ENCODE data around the gene HS3ST3A1. TPM values are rescaled to one million over a fixed set of nuclear protein-coding genes. Genes with fewer than 3 reads are reported as not detected.
A peak's percentile ranks its signal among the peaks of the same experiment; 100 is the strongest.

Gene HS3ST3A1
- polyA plus RNA-seq (2012; ENCODE audit: insufficient read depth, insufficient read length, low read depth): 1.1 TPM

DNA sequence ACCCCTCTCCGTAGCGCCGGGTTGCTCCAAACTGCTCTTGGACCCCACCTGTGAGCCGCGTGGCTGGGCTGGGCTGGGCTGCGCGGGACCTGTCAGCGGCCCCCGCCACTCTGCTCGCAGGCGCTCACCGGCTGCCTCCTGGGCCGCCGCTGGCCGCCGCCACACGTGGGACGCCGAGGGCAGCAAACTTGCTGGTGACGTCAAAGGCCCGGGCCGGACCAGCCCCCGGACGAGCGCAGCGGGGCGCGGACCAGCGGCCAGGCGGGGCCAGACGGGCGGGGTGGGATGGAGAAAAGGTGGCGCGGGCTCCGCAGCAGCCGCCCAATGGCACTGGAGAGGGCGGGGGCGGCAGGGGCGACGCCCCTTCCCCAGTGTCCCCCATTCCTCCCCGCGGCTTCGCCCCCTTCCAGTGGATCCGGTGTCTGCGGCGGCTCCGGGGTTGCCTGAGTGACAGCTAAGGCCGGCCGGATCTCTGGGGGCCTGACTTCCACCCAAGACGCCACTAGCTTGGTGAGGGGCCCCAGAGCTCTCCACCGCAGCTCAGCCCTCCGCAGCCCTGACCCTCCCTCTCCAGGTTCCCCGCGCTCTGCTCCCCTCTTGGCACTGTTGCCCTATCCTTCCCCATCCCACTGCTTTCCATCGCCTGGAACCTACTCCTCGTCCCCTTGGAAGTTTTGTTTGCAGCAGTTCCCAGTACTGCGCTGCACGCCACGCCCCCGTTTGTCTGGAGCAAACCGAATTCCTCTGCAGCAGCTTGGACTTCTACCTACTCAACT lies at the start of gene HS3ST3A1:
Gene HS3ST3A1, minus strand, starts transcription at position 154 of the 776 bp plus-strand sequence. CDS start 800 bp downstream, outside the sequence.
- Histone ChIP-seq H3K36me3 (no peaks in the 10 kb centered on the region), H3K4me1 (no peaks in the 10 kb centered on the region), H3K4me3 (ENCODE audit: low read depth, low read length) (peak within 1 kb of the TSS; percentile 54), H3K9me3 (no peaks in the 10 kb centered on the region), H3K27me3 (peaks cover 28% of the 10 kb centered on the region)
- peak; percentile 68 for DNase-seq
- TF ChIP-seq, protein P1, sequence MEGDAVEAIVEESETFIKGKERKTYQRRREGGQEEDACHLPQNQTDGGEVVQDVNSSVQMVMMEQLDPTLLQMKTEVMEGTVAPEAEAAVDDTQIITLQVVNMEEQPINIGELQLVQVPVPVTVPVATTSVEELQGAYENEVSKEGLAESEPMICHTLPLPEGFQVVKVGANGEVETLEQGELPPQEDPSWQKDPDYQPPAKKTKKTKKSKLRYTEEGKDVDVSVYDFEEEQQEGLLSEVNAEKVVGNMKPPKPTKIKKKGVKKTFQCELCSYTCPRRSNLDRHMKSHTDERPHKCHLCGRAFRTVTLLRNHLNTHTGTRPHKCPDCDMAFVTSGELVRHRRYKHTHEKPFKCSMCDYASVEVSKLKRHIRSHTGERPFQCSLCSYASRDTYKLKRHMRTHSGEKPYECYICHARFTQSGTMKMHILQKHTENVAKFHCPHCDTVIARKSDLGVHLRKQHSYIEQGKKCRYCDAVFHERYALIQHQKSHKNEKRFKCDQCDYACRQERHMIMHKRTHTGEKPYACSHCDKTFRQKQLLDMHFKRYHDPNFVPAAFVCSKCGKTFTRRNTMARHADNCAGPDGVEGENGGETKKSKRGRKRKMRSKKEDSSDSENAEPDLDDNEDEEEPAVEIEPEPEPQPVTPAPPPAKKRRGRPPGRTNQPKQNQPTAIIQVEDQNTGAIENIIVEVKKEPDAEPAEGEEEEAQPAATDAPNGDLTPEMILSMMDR (IDR thresholded peaks at IDR 0.05; ENCODE audit: low read depth, low read length): no peak

DNA sequence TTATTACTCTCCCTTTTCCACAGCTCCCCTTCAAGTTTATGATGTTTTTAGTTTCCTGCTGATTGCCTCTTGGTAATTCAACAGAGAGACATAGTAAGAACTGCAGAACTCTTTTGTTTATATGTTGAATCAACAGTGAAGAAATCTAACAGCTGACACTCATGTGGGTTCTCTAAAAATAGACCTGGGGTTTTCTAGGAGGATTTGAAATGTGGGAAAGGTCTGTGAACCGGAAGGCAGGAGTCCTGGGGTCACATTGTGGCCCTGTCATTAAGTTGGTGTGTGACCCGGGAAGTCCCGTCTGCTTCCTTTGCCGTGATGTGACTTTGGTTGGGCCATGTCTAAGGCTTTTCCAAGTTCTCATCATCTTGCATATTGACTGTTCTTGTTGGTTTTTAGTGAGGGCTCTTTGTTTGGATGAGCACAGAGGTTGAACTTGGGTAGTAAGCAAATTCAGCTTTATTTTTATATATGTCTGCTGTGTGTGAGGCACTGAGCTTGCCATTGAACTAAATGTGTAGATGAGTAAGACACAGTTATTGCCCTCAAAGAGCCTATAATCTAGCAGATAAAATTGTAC lies 48.5 kb upstream of the HS3ST3A1 start:
- Histone ChIP-seq H3K4me3 (ENCODE audit: low read depth, low read length) (no peak overlapping the region), H3K27me3 (no peaks in the 10 kb centered on the region), H3K4me1 (no peaks in the 10 kb centered on the region), H3K9me3 (no peaks in the 10 kb centered on the region), H3K36me3 (no peaks in the 10 kb centered on the region)
- TF ChIP-seq, protein P1 (IDR thresholded peaks at IDR 0.05; ENCODE audit: low read depth, low read length): no peak
- DNase-seq: no peak

DNA sequence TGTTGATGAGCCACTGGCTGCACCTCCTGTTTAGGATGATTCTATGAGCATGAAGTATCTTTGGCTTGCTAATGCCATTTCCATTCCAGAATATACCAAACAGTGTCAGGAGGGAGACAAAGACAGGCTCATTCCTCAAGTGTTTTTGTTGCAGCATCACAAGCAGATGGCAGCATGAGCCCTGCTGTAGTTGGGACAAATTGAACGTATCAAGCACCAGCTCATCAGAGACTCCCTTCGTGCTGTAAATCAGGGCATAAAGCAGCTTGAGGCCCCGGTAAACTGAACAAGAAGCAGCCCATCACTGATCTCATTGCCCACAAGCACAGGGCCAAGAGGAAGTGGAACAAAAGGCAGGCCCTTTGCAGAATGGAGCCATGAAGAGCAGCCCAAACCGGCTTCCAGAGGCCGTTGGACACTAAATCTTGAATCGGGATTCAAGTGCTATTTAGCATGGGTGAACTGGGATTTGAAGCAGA lies 45.9 kb upstream of the HS3ST3A1 start:
- no peaks in the 10 kb centered on the region for H3K27me3 ChIP-seq
- no peaks in the 10 kb centered on the region for H3K36me3 ChIP-seq
- TF ChIP-seq, protein P1 (IDR thresholded peaks at IDR 0.05; ENCODE audit: low read depth, low read length): no peak
- H3K4me3 ChIP-seq (ENCODE audit: low read depth, low read length): no peak overlapping the region
- no peaks in the 10 kb centered on the region for H3K4me1 ChIP-seq
- no peak for DNase-seq
- H3K9me3 ChIP-seq: no peaks in the 10 kb centered on the region

DNA sequence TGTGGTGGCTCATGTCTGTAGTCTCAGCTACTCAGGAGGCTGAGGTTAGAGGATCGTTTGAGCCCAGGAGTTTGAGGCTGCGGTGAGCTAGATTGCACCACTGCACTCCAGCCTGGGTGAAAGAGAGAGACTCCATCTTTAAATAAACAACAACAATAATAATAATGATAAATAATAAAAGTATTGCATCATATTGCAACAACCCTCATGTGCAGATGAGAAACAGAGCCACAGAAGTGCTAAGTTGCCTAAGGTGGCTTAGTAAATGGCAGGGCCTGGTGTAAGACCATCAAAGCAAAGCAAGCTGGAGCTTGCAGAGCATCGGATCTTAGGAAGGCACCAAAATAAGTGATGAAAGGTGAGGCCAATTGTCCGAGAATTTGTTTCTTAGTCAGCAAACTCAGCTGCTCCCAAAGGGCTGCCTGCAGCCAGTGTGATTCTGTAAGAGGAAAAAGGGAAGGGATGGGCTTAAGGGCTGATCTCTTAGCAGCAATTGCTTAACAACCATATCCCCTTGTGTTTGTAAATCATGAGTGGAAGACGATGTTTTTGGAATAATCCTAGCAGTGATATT lies 45.3 kb upstream of the HS3ST3A1 start:
- Histone ChIP-seq H3K36me3 (no peaks in the 10 kb centered on the region), H3K9me3 (no peaks in the 10 kb centered on the region), H3K4me1 (no peaks in the 10 kb centered on the region), H3K27me3 (no peaks in the 10 kb centered on the region), H3K4me3 (ENCODE audit: low read depth, low read length) (no peak overlapping the region)
- DNase-seq: no peak
- TF ChIP-seq, protein P1 (IDR thresholded peaks at IDR 0.05; ENCODE audit: low read depth, low read length): no peak

DNA sequence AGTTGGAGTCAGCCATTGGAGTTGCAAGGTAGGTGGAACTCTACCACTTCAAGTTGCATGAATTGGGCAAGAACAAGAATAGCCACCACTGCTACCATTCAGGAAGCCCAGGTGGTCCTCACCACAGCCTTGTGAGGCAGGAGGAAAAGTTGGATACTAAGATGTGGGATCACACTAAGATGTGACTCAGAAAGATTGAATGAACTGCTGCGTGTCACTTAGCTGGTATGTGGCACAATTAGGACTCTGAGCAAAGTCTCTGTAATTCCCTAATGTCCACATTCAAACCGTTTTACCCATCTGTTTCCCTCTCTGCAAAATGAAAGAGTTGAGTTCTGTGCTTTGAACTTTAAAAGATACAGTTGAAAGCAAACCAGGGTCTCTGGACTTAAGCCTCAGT lies 44.7 kb upstream of the HS3ST3A1 start:
- TF ChIP-seq, protein P1 (IDR thresholded peaks at IDR 0.05; ENCODE audit: low read depth, low read length): no peak
- Histone ChIP-seq H3K27me3 (no peaks in the 10 kb centered on the region), H3K36me3 (no peaks in the 10 kb centered on the region), H3K4me3 (ENCODE audit: low read depth, low read length) (no peak overlapping the region), H3K9me3 (no peaks in the 10 kb centered on the region), H3K4me1 (no peaks in the 10 kb centered on the region)
- no peak for DNase-seq

Data from BE2C (cell line).